ENCODE data around the gene NCAM1. TPM values are rescaled to one million over a fixed set of nuclear protein-coding genes. Genes with fewer than 3 reads are reported as not detected.

The NCAM1 gene
- total RNA-seq, 1 experiment from 2014 or later, result 5.9 TPM

DNA sequence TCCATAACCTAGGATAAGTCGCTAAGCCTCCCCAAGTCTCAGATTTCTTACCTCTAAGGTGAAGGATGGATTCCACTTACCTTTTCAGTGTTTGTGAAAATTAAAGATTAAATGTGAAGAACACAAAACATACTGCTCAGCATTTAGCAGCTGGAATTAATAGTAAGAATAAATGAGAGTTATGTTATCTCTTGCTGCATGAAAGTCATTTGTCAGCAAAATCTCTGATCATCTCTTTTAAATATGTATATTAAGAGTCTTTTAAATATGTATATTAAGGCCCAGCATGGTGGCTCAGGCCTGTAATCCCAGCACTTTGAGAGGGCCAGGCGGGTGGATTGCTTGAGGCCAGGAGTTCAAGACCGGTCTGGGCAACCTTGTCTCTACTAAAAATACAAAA lies 280.8 kb downstream of the NCAM1 start:
- no peak for DNase-seq (ENCODE audit: low spot score)
- ChIA-PET POLR2A (interaction anchor here (0.5 kb wide), 1 partner anchor 142 kb away, joined by 3 read pairs; no protein-coding TSS in a partner anchor), CTCF (interaction anchor here (1.4 to 1.5 kb wide), 2 partner anchors 48 to 654 kb away, joined by 3 to 4 read pairs; no protein-coding TSS in a partner anchor)
- H3K36me3 Mint-ChIP-seq, result no peaks in the 10 kb centered on the region
- no peak overlapping the region for H3K27ac Mint-ChIP-seq
- H3K27me3 Mint-ChIP-seq (ENCODE audit: low read depth), result no peaks in the 10 kb centered on the region
- ATAC-seq, result no peak
- no peak overlapping the region for H3K4me3 Mint-ChIP-seq
- no peaks in the 10 kb centered on the region for H3K9me3 Mint-ChIP-seq
- H3K4me1 Mint-ChIP-seq, result peaks cover 24% of the 10 kb centered on the region
- no peak for TF ChIP-seq ZNF416 (CRISPR knock-in tag; IDR thresholded peaks at IDR 0.05)

DNA sequence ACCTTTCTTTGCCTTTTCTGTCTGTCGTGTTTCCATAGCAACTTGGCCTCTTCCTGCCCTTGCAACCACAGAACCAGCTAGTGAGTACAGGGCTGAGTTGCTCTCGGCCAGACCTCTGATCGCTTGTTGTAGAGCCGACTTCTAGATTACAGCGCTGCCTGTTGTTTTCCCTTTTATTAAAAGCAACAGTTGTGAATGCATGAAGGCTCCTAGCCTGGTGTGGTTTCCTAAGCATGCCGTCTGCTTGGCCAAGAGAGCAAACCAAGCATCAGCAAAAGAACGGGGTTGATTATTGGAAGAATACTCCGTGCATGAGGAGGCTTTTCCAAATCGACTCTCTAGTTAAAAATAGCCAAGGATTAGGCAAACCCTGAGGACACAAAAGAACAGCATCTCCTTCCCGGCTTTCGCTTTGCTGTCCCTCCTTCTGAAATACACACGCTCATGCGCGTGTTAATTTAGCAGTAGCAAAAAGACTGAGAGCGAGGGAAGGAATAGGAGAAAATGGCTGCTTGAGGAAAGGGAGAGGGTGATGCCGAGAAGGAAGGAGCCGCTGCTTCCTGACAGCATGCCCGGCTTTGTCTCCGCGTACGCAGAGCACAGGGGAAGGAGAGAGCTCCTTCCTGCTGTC lies 281.7 kb downstream of the NCAM1 start:
- TF ChIP-seq IRF2 (CRISPR knock-in tag; IDR thresholded peaks at IDR 0.05; ENCODE audit: borderline replicate concordance, low read depth) (no peak), NFYB (CRISPR knock-in tag; conservative IDR thresholded peaks at IDR 0.05; ENCODE audit: low read depth) (no peak), JUN (CRISPR knock-in tag; IDR thresholded peaks at IDR 0.05) (no peak), ESRRA (CRISPR knock-in tag; IDR thresholded peaks at IDR 0.05; ENCODE audit: borderline replicate concordance) (no peak), MXD4 (CRISPR knock-in tag; IDR thresholded peaks at IDR 0.05; ENCODE audit: borderline replicate concordance) (no peak)
- TF ChIP-seq, protein P1, sequence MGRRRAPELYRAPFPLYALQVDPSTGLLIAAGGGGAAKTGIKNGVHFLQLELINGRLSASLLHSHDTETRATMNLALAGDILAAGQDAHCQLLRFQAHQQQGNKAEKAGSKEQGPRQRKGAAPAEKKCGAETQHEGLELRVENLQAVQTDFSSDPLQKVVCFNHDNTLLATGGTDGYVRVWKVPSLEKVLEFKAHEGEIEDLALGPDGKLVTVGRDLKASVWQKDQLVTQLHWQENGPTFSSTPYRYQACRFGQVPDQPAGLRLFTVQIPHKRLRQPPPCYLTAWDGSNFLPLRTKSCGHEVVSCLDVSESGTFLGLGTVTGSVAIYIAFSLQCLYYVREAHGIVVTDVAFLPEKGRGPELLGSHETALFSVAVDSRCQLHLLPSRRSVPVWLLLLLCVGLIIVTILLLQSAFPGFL (CRISPR knock-in tag; IDR thresholded peaks at IDR 0.05; ENCODE audit: borderline replicate concordance), result no peak
- TF ChIP-seq, protein P2, sequence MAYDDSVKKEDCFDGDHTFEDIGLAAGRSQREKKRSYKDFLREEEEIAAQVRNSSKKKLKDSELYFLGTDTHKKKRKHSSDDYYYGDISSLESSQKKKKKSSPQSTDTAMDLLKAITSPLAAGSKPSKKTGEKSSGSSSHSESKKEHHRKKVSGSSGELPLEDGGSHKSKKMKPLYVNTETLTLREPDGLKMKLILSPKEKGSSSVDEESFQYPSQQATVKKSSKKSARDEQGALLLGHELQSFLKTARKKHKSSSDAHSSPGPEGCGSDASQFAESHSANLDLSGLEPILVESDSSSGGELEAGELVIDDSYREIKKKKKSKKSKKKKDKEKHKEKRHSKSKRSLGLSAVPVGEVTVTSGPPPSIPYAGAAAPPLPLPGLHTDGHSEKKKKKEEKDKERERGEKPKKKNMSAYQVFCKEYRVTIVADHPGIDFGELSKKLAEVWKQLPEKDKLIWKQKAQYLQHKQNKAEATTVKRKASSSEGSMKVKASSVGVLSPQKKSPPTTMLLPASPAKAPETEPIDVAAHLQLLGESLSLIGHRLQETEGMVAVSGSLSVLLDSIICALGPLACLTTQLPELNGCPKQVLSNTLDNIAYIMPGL (CRISPR knock-in tag; IDR thresholded peaks at IDR 0.05), result no peak
- TF ChIP-seq, protein P3, sequence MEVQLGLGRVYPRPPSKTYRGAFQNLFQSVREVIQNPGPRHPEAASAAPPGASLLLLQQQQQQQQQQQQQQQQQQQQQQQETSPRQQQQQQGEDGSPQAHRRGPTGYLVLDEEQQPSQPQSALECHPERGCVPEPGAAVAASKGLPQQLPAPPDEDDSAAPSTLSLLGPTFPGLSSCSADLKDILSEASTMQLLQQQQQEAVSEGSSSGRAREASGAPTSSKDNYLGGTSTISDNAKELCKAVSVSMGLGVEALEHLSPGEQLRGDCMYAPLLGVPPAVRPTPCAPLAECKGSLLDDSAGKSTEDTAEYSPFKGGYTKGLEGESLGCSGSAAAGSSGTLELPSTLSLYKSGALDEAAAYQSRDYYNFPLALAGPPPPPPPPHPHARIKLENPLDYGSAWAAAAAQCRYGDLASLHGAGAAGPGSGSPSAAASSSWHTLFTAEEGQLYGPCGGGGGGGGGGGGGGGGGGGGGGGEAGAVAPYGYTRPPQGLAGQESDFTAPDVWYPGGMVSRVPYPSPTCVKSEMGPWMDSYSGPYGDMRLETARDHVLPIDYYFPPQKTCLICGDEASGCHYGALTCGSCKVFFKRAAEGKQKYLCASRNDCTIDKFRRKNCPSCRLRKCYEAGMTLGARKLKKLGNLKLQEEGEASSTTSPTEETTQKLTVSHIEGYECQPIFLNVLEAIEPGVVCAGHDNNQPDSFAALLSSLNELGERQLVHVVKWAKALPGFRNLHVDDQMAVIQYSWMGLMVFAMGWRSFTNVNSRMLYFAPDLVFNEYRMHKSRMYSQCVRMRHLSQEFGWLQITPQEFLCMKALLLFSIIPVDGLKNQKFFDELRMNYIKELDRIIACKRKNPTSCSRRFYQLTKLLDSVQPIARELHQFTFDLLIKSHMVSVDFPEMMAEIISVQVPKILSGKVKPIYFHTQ (CRISPR knock-in tag; IDR thresholded peaks at IDR 0.05), result no peak
- TF ChIP-seq, protein P4, sequence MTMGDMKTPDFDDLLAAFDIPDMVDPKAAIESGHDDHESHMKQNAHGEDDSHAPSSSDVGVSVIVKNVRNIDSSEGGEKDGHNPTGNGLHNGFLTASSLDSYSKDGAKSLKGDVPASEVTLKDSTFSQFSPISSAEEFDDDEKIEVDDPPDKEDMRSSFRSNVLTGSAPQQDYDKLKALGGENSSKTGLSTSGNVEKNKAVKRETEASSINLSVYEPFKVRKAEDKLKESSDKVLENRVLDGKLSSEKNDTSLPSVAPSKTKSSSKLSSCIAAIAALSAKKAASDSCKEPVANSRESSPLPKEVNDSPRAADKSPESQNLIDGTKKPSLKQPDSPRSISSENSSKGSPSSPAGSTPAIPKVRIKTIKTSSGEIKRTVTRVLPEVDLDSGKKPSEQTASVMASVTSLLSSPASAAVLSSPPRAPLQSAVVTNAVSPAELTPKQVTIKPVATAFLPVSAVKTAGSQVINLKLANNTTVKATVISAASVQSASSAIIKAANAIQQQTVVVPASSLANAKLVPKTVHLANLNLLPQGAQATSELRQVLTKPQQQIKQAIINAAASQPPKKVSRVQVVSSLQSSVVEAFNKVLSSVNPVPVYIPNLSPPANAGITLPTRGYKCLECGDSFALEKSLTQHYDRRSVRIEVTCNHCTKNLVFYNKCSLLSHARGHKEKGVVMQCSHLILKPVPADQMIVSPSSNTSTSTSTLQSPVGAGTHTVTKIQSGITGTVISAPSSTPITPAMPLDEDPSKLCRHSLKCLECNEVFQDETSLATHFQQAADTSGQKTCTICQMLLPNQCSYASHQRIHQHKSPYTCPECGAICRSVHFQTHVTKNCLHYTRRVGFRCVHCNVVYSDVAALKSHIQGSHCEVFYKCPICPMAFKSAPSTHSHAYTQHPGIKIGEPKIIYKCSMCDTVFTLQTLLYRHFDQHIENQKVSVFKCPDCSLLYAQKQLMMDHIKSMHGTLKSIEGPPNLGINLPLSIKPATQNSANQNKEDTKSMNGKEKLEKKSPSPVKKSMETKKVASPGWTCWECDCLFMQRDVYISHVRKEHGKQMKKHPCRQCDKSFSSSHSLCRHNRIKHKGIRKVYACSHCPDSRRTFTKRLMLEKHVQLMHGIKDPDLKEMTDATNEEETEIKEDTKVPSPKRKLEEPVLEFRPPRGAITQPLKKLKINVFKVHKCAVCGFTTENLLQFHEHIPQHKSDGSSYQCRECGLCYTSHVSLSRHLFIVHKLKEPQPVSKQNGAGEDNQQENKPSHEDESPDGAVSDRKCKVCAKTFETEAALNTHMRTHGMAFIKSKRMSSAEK (CRISPR knock-in tag; IDR thresholded peaks at IDR 0.05; ENCODE audit: borderline replicate concordance), result no peak
- TF ChIP-seq, protein P5, sequence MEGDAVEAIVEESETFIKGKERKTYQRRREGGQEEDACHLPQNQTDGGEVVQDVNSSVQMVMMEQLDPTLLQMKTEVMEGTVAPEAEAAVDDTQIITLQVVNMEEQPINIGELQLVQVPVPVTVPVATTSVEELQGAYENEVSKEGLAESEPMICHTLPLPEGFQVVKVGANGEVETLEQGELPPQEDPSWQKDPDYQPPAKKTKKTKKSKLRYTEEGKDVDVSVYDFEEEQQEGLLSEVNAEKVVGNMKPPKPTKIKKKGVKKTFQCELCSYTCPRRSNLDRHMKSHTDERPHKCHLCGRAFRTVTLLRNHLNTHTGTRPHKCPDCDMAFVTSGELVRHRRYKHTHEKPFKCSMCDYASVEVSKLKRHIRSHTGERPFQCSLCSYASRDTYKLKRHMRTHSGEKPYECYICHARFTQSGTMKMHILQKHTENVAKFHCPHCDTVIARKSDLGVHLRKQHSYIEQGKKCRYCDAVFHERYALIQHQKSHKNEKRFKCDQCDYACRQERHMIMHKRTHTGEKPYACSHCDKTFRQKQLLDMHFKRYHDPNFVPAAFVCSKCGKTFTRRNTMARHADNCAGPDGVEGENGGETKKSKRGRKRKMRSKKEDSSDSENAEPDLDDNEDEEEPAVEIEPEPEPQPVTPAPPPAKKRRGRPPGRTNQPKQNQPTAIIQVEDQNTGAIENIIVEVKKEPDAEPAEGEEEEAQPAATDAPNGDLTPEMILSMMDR (IDR thresholded peaks at IDR 0.05), result no peak
- TF ChIP-seq, protein P6, sequence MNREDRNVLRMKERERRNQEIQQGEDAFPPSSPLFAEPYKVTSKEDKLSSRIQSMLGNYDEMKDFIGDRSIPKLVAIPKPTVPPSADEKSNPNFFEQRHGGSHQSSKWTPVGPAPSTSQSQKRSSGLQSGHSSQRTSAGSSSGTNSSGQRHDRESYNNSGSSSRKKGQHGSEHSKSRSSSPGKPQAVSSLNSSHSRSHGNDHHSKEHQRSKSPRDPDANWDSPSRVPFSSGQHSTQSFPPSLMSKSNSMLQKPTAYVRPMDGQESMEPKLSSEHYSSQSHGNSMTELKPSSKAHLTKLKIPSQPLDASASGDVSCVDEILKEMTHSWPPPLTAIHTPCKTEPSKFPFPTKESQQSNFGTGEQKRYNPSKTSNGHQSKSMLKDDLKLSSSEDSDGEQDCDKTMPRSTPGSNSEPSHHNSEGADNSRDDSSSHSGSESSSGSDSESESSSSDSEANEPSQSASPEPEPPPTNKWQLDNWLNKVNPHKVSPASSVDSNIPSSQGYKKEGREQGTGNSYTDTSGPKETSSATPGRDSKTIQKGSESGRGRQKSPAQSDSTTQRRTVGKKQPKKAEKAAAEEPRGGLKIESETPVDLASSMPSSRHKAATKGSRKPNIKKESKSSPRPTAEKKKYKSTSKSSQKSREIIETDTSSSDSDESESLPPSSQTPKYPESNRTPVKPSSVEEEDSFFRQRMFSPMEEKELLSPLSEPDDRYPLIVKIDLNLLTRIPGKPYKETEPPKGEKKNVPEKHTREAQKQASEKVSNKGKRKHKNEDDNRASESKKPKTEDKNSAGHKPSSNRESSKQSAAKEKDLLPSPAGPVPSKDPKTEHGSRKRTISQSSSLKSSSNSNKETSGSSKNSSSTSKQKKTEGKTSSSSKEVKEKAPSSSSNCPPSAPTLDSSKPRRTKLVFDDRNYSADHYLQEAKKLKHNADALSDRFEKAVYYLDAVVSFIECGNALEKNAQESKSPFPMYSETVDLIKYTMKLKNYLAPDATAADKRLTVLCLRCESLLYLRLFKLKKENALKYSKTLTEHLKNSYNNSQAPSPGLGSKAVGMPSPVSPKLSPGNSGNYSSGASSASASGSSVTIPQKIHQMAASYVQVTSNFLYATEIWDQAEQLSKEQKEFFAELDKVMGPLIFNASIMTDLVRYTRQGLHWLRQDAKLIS (CRISPR knock-in tag; IDR thresholded peaks at IDR 0.05; ENCODE audit: borderline replicate concordance), result no peak
- TF ChIP-seq, protein P7, sequence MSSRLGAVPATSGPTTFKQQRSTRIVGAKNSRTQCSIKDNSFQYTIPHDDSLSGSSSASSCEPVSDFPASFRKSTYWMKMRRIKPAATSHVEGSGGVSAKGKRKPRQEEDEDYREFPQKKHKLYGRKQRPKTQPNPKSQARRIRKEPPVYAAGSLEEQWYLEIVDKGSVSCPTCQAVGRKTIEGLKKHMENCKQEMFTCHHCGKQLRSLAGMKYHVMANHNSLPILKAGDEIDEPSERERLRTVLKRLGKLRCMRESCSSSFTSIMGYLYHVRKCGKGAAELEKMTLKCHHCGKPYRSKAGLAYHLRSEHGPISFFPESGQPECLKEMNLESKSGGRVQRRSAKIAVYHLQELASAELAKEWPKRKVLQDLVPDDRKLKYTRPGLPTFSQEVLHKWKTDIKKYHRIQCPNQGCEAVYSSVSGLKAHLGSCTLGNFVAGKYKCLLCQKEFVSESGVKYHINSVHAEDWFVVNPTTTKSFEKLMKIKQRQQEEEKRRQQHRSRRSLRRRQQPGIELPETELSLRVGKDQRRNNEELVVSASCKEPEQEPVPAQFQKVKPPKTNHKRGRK (CRISPR knock-in tag; IDR thresholded peaks at IDR 0.05; ENCODE audit: borderline replicate concordance), result no peak
- peaks cover 28% of the 10 kb centered on the region for H3K4me1 Mint-ChIP-seq
- H3K27me3 Mint-ChIP-seq (ENCODE audit: low read depth), result no peaks in the 10 kb centered on the region
- DNase-seq (ENCODE audit: low spot score) (no peak), ATAC-seq (peak; percentile 66)
- ChIA-PET POLR2A (interaction anchor here (0.5 kb wide), 1 partner anchor 122 kb away, joined by 4 read pairs; no protein-coding TSS in a partner anchor), CTCF (interaction anchor here (0.8 to 1.0 kb wide), 3 partner anchors 47 to 963 kb away, joined by 3 to 6 read pairs (median 3); no protein-coding TSS in a partner anchor)
- no peak overlapping the region for H3K4me3 Mint-ChIP-seq
- no peaks in the 10 kb centered on the region for H3K9me3 Mint-ChIP-seq
- H3K36me3 Mint-ChIP-seq, result no peaks in the 10 kb centered on the region
- peak overlapping the region; percentile 47 for H3K27ac Mint-ChIP-seq
